Muscle of leg (tissue), 11 donors: Measurements from ENCODE around the gene NEMF. TPM values are rescaled to one million over a fixed set of nuclear protein-coding genes. Genes with fewer than 3 reads are reported as not detected.
"Not testable (repeated sequence)": the region's sequence is repeated elsewhere in the genome, so short reads cannot be mapped to it uniquely, and the experiment has no call there.

Experiments used
- DNase-seq: peaks from one replicate; pipeline ENCODE4 v3.0.0; 2013
- H3K27ac ChIP-seq: one replicate; pipeline ENCODE4 v1.5.1; 2013; ENCODE audit warnings: mild to moderate bottlenecking, low read length, control low read depth
- H3K27me3 ChIP-seq: one replicate; pipeline ENCODE4 v1.6.1; 2013; ENCODE audit warnings: low read length; ENCODE audit not compliant: control insufficient read depth, insufficient read depth
- H3K36me3 ChIP-seq: one replicate; pipeline ENCODE4 v1.6.1; 2013; ENCODE audit warnings: low read length; ENCODE audit not compliant: control insufficient read depth, insufficient read depth
- H3K4me1 ChIP-seq: one replicate; pipeline ENCODE4 v1.6.1; 2013; ENCODE audit warnings: low read length; ENCODE audit not compliant: control insufficient read depth, insufficient read depth
- H3K4me3 ChIP-seq: one replicate; pipeline ENCODE4 v1.5.1; 2013; ENCODE audit warnings: low read length, control low read depth
- H3K9me3 ChIP-seq: replicated peaks from 2 replicates; pipeline ENCODE4 v1.6.1; 2013; ENCODE audit warnings: low read depth, low read length; ENCODE audit not compliant: control insufficient read depth
- WGBS: methylation state at CpG from one replicate; pipeline ENCODE4 v1.1.5; 2013; ENCODE audit warnings: missing lambda C conversion rate; ENCODE audit not compliant: insufficient coverage; 5-methylcytosine and 5-hydroxymethylcytosine counted together
- polyA plus RNA-seq, 8 donors: library from polyadenylated mRNA; unstranded; fragments of 120-200 nt; gene quantifications; one replicate each; pipeline versions ENCODE4 v1.2.1 to v1.2.3, GENCODE V29; 2013; ENCODE audit warnings: inconsistent platforms in 1 of 8, low replicate concordance in 1 of 8; ENCODE audit not compliant: insufficient read length in 8 of 8, insufficient read depth in 1 of 8
- total RNA-seq: library from RNA; stranded (reverse); fragments of 120-200 nt; gene quantifications from one replicate; pipeline ENCODE4 v1.2.4, GENCODE V29; 2013

Gene NEMF
- total and polyA plus RNA-seq, 9 donors: 32.6 to 59.4 (median 47.7) TPM

DNA sequence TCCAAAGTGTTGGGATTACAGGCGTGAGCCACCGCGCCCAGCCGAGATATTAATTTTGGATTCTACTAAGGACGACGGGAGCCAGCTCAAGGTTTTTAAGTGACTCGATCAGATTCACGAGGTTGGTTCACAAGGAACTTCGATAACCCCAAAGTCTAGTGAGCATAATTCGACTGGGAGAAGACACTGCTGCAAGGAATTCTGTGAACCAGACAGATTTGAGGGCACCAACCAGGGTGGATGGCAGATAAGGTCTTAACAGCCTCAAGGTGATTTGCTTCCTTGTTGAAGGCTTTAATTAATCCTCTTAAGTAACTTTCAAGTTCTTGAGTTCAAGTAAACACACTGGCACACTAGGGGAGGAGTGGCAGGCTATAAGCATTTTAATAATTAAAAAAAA lies 85.7 kb downstream of the NEMF start:
- H3K4me1 ChIP-seq: peaks cover 22% of the 10 kb centered on the region
- peak overlapping the region; percentile 100 for H3K27ac ChIP-seq
- peak; percentile 23 for DNase-seq
- H3K9me3 ChIP-seq: no peaks in the 10 kb centered on the region
- WGBS: 85% methylated on average over 10 of the region's 10 CpGs
- H3K27me3 ChIP-seq: no peaks in the 10 kb centered on the region
- peaks cover 5% of the 10 kb centered on the region for H3K36me3 ChIP-seq
- H3K4me3 ChIP-seq: peak overlapping the region; percentile 75

DNA sequence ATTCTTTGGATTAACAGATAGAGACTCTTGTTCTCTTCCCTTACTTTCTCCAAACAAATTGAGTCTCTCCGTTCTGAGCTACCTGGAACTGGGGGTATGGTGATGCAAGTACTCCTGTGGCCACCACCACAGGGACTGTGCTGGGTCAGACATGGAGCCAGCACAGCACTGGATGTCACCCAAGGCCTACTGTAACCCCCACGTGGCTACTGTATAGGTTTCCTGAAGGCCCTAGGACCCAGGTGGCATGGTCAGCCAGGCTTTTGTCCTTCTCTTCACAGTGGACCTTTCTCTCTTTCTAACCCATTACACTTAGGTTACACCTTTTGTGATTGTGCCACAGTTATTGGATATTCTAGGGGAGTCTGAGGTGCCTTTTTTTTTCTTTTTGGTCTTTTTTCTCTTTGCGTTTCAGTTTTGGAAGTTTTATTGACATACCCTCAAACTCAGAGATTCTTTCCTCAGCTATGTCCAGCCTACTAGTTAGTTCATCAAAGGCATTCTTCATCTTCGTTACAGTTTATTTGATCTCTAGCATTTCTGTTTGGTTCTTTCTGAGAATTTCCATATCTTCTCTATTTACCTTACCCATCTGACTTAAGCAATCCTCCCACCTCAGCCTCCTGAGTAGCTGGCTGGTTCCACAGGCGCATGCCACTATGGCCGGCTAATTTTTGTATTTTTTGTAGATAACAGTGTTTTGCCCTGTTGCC lies 90.6 kb downstream of the NEMF start:
- DNase-seq: no peak
- H3K9me3 ChIP-seq: no peaks in the 10 kb centered on the region
- H3K27me3 ChIP-seq: no peaks in the 10 kb centered on the region
- 68% methylated on average over 3 of the region's 6 CpGs for WGBS
- peaks cover 2% of the 10 kb centered on the region for H3K4me1 ChIP-seq
- no peak overlapping the region for H3K27ac ChIP-seq
- no peak overlapping the region for H3K4me3 ChIP-seq
- no peaks in the 10 kb centered on the region for H3K36me3 ChIP-seq

DNA sequence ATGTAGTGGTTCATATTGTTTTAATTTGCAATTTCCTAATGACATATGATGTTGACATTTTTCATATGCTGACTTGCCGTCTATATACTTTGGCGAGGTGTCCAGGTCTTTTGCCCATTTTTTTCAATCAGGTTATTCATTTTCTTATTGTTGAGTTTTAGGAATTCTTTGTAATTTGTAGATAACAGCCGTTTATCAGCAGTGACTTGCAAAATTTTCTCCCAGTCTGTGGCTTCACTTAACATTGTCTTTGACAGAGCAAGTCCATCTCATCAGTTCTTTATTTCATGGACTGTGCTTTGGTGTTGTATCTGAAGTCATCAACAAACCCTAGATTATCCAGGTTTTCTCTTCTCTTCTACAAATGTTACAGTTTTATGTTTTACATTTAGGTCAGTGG lies 97.2 kb downstream of the NEMF start:
- H3K9me3 ChIP-seq: no peaks in the 10 kb centered on the region
- no peak for DNase-seq
- H3K27ac ChIP-seq: no peak overlapping the region
- no peaks in the 10 kb centered on the region for H3K4me1 ChIP-seq
- no peaks in the 10 kb centered on the region for H3K27me3 ChIP-seq
- H3K36me3 ChIP-seq: no peaks in the 10 kb centered on the region
- no CpG with 5 or more reads among the region's 3 CpGs for WGBS
- H3K4me3 ChIP-seq: no peak overlapping the region

- no peaks in the 10 kb centered on the region for H3K9me3 ChIP-seq
- DNase-seq: no peak
- no peak overlapping the region for H3K4me3 ChIP-seq
- H3K27me3 ChIP-seq: no peaks in the 10 kb centered on the region
- H3K36me3 ChIP-seq: no peaks in the 10 kb centered on the region
- H3K27ac ChIP-seq: no peak overlapping the region
- no peaks in the 10 kb centered on the region for H3K4me1 ChIP-seq
- WGBS: no CpG with 5 or more reads among the region's 5 CpGs
These were observed 98.0 kb downstream of the NEMF start for GRCh38 chr14:49754570-49755097.

- not testable (repeated sequence) for H3K36me3 ChIP-seq
These were observed 106.1 kb downstream of the NEMF start for GRCh38 chr14:49746476-49746875.

DNA sequence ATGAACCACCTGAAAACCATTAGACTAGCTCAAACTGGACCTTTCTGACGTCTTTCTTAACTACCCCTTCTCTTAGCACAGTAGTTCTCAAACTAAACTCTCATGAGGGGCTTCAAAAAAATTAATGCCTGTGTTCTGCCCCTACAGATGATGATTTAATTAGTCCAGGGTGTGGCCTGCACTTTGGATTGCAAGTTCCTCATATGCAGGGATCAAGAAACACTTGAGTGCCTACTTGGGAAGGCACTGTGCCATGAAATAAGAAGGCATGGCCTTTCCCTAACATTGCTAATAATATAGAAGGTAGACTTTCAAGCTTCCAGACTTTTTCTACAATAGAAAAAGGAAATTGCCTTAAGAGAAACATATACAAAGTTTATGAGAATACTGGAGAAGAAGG lies 107.4 kb downstream of the NEMF start:
- DNase-seq: no peak
- H3K4me3 ChIP-seq: no peak overlapping the region
- WGBS: no CpG with 5 or more reads among the region's 1 CpG
- H3K27me3 ChIP-seq: no peaks in the 10 kb centered on the region
- H3K9me3 ChIP-seq: no peaks in the 10 kb centered on the region
- H3K36me3 ChIP-seq: peaks cover 6% of the 10 kb centered on the region
- H3K27ac ChIP-seq: no peak overlapping the region
- no peaks in the 10 kb centered on the region for H3K4me1 ChIP-seq

More at GRCh38 chr14:49746476-49746875, 106.1 kb downstream of the NEMF start:
- not testable (repeated sequence) for H3K9me3 ChIP-seq, H3K4me3 ChIP-seq, H3K27ac ChIP-seq, DNase-seq, H3K4me1 ChIP-seq, H3K27me3 ChIP-seq

GRCh38 chr14:49735669-49736068 lies 116.9 kb downstream of the NEMF start:
- not testable (repeated sequence) for H3K4me3 ChIP-seq, H3K27ac ChIP-seq, H3K9me3 ChIP-seq, H3K27me3 ChIP-seq, H3K4me1 ChIP-seq, DNase-seq, H3K36me3 ChIP-seq
- 100% methylated on average over 2 of the region's 4 CpGs for WGBS

DNA sequence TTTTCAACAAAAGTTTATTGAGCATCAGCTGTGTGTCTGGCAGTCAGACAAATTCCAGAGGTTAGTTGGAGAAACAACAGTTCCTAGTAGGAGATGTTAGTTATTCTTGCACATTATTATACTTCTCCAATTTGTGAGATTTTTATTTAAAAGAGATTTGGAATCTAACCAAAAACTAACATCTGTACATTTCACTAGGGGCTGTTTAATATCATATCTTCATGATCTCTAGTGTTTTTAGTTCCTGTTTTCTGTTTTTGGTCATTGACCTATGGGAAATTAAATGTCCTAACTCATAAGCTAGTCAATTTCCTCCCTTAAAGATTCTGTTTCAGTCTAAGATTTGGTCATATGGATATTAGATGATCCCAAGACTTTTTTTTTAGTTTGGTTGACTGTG lies 118.8 kb downstream of the NEMF start:
- no peak overlapping the region for H3K27ac ChIP-seq
- no peak overlapping the region for H3K4me3 ChIP-seq
- no peaks in the 10 kb centered on the region for H3K9me3 ChIP-seq
- H3K4me1 ChIP-seq: no peaks in the 10 kb centered on the region
- DNase-seq: peak; percentile 63
- H3K27me3 ChIP-seq: no peaks in the 10 kb centered on the region
- peaks cover 5% of the 10 kb centered on the region for H3K36me3 ChIP-seq

- WGBS: 100% methylated on average over 1 of the region's 3 CpGs
- H3K4me1 ChIP-seq: no peaks in the 10 kb centered on the region
These were observed 119.7 kb downstream of the NEMF start for GRCh38 chr14:49732896-49733295.

More at GRCh38 chr14:49732896-49733295, 119.7 kb downstream of the NEMF start:
- Histone ChIP-seq H3K36me3 (peaks cover 3% of the 10 kb centered on the region), H3K27ac (no peak overlapping the region), H3K27me3 (no peaks in the 10 kb centered on the region), H3K4me3 (no peak overlapping the region), H3K9me3 (no peaks in the 10 kb centered on the region)
- DNase-seq: no peak
